SU-DHL-6 (cell line): ENCODE measurements around the gene PVALEF.

ENCODE experiments used
- H2AFZ ChIP-seq: fragments of 200-600 bp; sonication (generic); 2 replicates; pipeline ENCODE4 v1.6.1; 2014; ENCODE audit warnings: low read depth, mild to moderate bottlenecking, moderate library complexity, mixed read lengths, antibody characterized with exemption, low read length; ENCODE audit not compliant: severe bottlenecking
- H3F3A ChIP-seq: fragments of 200-600 bp; shearing (Covaris generic); 2 replicates; pipeline ENCODE4 v1.6.0; 2016; ENCODE audit warnings: antibody characterized with exemption, mild to moderate bottlenecking; ENCODE audit not compliant: insufficient read depth
- H3K27ac ChIP-seq: fragments of 200-600 bp; sonication (generic); 2 replicates; pipeline ENCODE4 v1.5.1; 2016; ENCODE audit warnings: low read depth, mild to moderate bottlenecking, low read length, moderate library complexity, mixed read lengths
- H3K27me3 ChIP-seq: fragments of 200-600 bp; sonication (generic), shearing (Covaris generic); 2 replicates; pipeline ENCODE4 v1.6.0; 2014; ENCODE audit warnings: mild to moderate bottlenecking, low read length
- H3K36me3 ChIP-seq: fragments of 200-600 bp; sonication (generic); 2 replicates; pipeline ENCODE4 v1.6.1; 2014; ENCODE audit warnings: mild to moderate bottlenecking, low read length, mixed read lengths
- H3K4me2 ChIP-seq: fragments of 300-600, 200-600 bp; shearing (Covaris generic), sonication (generic); 2 replicates; pipeline ENCODE4 v1.6.0; 2014; ENCODE audit warnings: low read length, low read depth, mild to moderate bottlenecking; ENCODE audit not compliant: poor library complexity, severe bottlenecking
- H3K4me3 ChIP-seq: fragments of 200-600 bp; sonication (generic); 2 replicates; pipeline ENCODE4 v1.5.1; 2014; ENCODE audit warnings: antibody characterized with exemption, low read length, mild to moderate bottlenecking, mixed read lengths; ENCODE audit not compliant: insufficient read depth, poor library complexity, severe bottlenecking
- H3K79me2 ChIP-seq: fragments of 200-600 bp; sonication (generic); 2 replicates; pipeline ENCODE4 v1.6.1; 2014; ENCODE audit warnings: mild to moderate bottlenecking, low read length, moderate library complexity; ENCODE audit not compliant: insufficient read depth
- H3K9ac ChIP-seq: fragments of 200-600 bp; sonication (generic); 2 replicates; pipeline ENCODE4 v1.7.0; 2014; ENCODE audit warnings: mild to moderate bottlenecking, low read length
- H3K9me2 ChIP-seq: fragments of 200-600 bp; sonication (generic); replicated peaks from 2 replicates; pipeline ENCODE4 v1.6.1; 2014; ENCODE audit warnings: low read length; ENCODE audit not compliant: insufficient read depth
- H3K9me3 ChIP-seq: fragments of 200-600 bp; sonication (generic); 2 replicates; pipeline ENCODE4 v1.6.1; 2014; ENCODE audit warnings: low read length, mixed read lengths; ENCODE audit not compliant: insufficient read depth
- H4K20me1 ChIP-seq: fragments of 200-600 bp; sonication (generic); 2 replicates; pipeline ENCODE4 v1.6.1; 2014; ENCODE audit warnings: low read depth, mild to moderate bottlenecking, antibody characterized with exemption, low read length, moderate library complexity, mixed read lengths
- EZH2phosphoT487 ChIP-seq: fragments of 200-600 bp; sonication (generic), shearing (Covaris generic); conservative IDR thresholded peaks from 2 replicates; pipeline ENCODE4 v1.6.1; 2018; ENCODE audit warnings: mild to moderate bottlenecking, antibody characterized with exemption, low read length, moderate library complexity, mixed read lengths
- TF ChIP-seq, protein P1 (sequence below): fragments of 200-600 bp; sonication (generic); IDR thresholded peaks from one replicate; pipeline ENCODE4 v1.5.1; 2017; ENCODE audit warnings: antibody characterized with exemption, mild to moderate bottlenecking, low read length, moderate library complexity; ENCODE audit not compliant: insufficient read depth, poor library complexity, severe bottlenecking

PVALEF gene

GRCh38 chr17:81190591-81190990, 25.3 kb downstream of the PVALEF start:
- no peaks in the 10 kb centered on the region for H3K36me3 ChIP-seq
- H3K27ac ChIP-seq, result no peak overlapping the region
- H3K9me2 ChIP-seq, result no peaks in the 10 kb centered on the region
- no peaks in the 10 kb centered on the region for H3K27me3 ChIP-seq
- H3K79me2 ChIP-seq, result no peaks in the 10 kb centered on the region
- no peaks in the 10 kb centered on the region for H4K20me1 ChIP-seq
- H3K9me3 ChIP-seq, result no peaks in the 10 kb centered on the region
- no peak overlapping the region for H3K4me2 ChIP-seq
- no peaks in the 10 kb centered on the region for H3F3A ChIP-seq
- H3K9ac ChIP-seq, result no peak overlapping the region
- H3K4me3 ChIP-seq, result no peak overlapping the region
- no peak for TF ChIP-seq EZH2phosphoT487
- TF ChIP-seq, protein P1, sequence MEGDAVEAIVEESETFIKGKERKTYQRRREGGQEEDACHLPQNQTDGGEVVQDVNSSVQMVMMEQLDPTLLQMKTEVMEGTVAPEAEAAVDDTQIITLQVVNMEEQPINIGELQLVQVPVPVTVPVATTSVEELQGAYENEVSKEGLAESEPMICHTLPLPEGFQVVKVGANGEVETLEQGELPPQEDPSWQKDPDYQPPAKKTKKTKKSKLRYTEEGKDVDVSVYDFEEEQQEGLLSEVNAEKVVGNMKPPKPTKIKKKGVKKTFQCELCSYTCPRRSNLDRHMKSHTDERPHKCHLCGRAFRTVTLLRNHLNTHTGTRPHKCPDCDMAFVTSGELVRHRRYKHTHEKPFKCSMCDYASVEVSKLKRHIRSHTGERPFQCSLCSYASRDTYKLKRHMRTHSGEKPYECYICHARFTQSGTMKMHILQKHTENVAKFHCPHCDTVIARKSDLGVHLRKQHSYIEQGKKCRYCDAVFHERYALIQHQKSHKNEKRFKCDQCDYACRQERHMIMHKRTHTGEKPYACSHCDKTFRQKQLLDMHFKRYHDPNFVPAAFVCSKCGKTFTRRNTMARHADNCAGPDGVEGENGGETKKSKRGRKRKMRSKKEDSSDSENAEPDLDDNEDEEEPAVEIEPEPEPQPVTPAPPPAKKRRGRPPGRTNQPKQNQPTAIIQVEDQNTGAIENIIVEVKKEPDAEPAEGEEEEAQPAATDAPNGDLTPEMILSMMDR, result no peak
- H2AFZ ChIP-seq, result no peak overlapping the region

GRCh38 chr17:81191116-81191515, 25.8 kb downstream of the PVALEF start:
- no peaks in the 10 kb centered on the region for H4K20me1 ChIP-seq
- no peak for TF ChIP-seq EZH2phosphoT487
- TF ChIP-seq, protein P1, result no peak
- no peak overlapping the region for H3K4me2 ChIP-seq
- no peaks in the 10 kb centered on the region for H3K9me2 ChIP-seq
- no peak overlapping the region for H2AFZ ChIP-seq
- no peak overlapping the region for H3K9ac ChIP-seq
- no peaks in the 10 kb centered on the region for H3K36me3 ChIP-seq
- no peaks in the 10 kb centered on the region for H3K79me2 ChIP-seq
- H3K9me3 ChIP-seq, result no peaks in the 10 kb centered on the region
- H3K4me3 ChIP-seq, result no peak overlapping the region
- H3K27me3 ChIP-seq, result no peaks in the 10 kb centered on the region
- H3F3A ChIP-seq, result no peaks in the 10 kb centered on the region
- no peak overlapping the region for H3K27ac ChIP-seq

- no peaks in the 10 kb centered on the region for H3K79me2 ChIP-seq
- H3K9ac ChIP-seq, result no peak overlapping the region
- H3K4me3 ChIP-seq, result no peak overlapping the region
- no peaks in the 10 kb centered on the region for H3K9me2 ChIP-seq
- no peak overlapping the region for H3K27ac ChIP-seq
- H4K20me1 ChIP-seq, result no peaks in the 10 kb centered on the region
- H3F3A ChIP-seq, result no peaks in the 10 kb centered on the region
- H2AFZ ChIP-seq, result no peak overlapping the region
- no peaks in the 10 kb centered on the region for H3K36me3 ChIP-seq
- no peak for TF ChIP-seq EZH2phosphoT487
- TF ChIP-seq, protein P1, result no peak
- no peak overlapping the region for H3K4me2 ChIP-seq
- no peaks in the 10 kb centered on the region for H3K9me3 ChIP-seq
- H3K27me3 ChIP-seq, result no peaks in the 10 kb centered on the region
These were observed 26.3 kb downstream of the PVALEF start for GRCh38 chr17:81191646-81192045.
